GM18517 (cell line): ENCODE measurements around the gene CTNNA3.

Experiments used
- ATAC-seq: cut with Tn5 transposase; IDR thresholded peaks from one replicate; pipeline ENCODE4 v1.9.1; 2021; ENCODE audit warnings: mild to moderate bottlenecking, moderate library complexity; ENCODE audit not compliant: unreplicated experiment

The CTNNA3 gene

DNA sequence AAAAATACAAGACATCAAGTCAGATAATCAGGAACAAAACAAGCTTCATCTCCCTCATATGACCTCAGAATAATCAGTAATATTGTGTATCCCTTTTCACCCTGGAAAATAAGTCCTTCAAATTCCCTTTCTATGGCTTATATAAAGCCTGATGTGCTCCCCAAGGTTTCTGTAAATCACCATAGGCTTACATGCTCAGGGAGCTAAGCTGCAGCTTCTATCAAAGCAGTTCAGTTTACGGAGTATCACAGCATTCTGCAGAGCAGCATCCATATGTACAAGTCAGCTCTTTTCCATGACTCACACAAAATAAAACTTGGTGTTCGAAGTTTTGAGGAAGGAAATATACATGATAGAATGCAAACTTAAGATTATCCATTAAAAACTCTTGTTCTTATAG is 544.5 kb downstream of the CTNNA3 start:
- ATAC-seq = no peak

DNA sequence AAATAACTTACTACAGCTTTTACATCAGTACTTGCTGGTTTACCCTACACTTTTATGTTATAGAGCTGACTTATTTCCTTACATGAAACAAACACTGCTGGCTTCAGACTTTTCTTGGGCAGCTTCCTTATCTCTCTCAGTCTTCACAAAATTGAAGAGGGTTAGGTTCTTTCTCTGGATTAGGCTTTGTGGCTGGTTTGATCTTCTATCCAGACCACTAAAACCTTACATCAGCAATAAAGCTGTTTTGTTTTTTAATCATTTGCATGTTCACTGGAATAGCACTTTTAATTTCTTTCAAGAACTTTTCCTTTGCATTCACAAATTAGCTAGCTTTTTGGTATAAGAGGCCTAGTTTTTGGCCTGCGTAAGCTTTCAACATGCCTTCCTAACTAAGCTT is 551.5 kb downstream of the CTNNA3 start:
- ATAC-seq = no peak

DNA sequence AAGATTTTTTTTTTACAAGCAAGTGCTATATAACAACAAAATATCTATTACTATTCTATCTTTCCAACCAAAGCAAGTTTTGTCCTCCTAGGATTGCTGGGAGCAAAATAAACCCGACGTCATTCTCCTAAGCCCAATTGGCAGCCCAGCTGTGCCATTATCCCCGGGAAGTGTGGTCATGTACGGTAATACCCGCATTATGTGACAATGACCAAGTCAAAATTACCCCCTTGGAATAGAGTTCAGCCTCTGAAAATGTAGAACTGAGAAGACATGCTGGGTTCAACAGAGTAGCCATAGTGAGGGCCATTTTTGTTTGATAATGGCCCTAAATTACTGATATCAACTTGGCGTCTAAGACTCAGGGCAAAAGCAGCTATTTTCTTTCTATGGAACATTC is 554.7 kb downstream of the CTNNA3 start:
- no peak for ATAC-seq

DNA sequence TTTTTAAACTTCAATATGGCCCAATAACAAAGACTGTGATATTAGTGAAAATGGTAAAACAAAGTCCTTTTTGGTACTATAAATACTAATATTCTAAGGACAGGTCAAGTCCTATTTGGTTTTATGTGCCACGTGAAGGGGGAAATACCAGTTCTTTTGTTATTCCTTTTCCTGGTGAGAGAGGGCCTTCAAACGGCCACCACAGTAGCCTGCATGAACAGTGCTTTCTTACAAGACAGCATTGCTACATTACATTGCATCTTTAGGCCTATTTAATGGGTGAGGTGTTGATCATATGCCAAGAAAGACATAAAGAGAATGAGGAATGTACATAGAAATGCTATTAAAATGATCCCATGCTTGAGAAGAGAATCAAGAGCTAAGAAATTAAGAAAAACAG is 555.4 kb downstream of the CTNNA3 start:
- no peak for ATAC-seq

DNA sequence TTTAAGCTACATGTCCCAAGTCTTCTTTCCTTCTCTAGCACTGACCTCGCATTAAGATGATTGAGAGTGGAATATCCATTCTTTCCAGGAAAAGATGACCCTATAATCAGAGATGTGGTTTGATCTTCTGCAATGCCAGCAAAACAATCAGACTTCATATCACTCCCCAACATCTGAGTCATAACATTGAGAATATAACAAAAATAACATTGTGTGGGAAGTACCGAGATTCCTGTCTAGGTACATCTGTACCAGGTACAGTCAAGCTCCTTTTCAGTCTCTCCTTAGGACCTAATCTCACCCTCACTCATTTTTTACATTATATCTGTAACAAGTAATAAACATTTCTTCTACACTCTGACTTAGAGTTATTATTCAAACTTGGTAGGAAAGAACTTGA is 568.6 kb downstream of the CTNNA3 start:
- no peak for ATAC-seq

DNA sequence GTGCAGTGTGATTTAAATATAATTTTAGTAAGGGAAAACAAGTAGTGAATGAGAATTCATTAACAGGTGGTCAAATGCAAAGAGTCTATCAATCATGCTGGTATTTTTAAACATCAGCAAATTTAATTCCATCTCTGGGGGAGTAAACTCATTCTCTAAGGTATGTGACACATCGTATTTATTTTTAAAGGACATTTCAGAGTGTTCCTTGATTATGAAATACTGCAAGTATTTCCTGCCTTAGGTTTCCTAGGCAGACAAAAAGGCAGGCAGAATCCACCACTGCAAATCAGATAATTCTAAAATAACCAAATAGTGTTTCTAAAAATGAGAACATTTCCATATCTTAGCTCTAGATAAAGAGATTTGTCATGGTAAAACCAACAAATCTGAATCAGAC is 576.3 kb downstream of the CTNNA3 start:
- no peak for ATAC-seq

DNA sequence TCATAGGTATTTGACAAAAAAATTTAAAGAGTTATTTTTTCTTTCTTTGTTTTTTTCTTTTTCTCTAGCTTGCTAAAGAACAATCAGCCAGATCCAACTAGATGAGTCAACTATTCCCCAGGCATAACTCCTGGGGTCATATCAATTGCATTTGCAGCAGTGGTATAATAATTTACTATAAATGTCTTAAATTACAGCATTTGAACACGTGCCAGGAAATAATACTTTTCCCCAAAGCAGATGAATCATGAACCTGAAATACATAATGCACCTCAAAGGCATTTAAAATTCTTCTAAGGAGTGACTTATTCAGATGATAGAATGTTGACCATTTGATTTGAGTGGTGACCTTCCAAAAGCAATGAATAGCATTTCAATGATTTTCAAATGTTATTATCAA is 580.0 kb downstream of the CTNNA3 start:
- ATAC-seq = no peak

DNA sequence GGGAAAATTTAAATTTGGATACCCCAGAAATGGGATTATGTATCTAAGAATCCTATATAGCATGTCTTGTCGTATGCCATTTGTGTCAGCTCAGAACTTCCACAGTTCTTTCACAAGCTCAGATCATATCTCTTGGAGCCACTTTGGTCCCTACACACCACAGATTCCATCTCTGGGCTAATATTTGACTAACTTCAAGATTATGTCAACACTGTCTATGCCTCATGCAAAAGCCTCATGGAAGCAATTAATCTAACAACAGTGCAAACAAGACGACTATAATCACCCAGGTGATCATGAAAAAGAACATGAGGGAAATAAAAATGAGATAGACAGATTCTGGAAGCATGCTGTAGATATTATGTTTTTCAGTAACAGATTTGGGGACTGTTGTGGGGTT is 581.0 kb downstream of the CTNNA3 start:
- ATAC-seq = no peak

DNA sequence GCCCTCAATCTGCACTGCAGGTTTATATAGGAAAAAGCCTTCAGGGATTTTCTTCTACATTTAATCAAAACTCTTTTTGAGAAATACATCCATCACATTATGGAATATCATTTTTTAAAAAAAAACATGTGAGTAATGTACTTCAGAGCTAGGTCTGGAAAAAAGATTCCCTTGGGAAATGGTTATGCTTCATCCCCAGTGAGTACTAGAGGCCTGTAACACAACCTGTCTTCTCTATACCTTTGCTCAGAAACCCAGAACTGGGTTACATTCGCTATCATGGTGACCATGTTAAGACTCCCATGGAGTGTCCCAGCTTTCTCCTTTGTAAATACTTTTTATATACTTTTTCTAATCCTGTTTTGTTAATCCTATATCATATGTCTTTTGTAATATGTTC is 583.2 kb downstream of the CTNNA3 start:
- ATAC-seq = no peak

DNA sequence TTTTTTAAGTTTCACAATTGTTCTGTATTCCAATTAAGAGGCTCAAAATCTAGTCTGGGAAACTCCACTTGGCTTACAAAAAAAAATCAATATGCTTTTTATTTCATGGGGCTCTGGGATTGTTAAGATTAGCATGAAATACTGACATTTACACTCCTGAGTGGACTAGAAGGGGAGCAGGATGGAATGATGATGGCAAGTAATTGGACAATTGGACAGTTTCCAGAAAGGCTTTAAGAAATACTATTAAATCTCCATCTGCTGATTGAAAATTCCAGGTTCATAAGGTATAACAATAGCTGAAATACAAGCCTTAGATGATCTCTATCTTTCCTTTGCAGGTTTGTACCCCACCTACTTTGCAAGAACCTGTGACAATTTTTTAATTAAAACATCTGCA is 585.7 kb downstream of the CTNNA3 start:
- no peak for ATAC-seq

DNA sequence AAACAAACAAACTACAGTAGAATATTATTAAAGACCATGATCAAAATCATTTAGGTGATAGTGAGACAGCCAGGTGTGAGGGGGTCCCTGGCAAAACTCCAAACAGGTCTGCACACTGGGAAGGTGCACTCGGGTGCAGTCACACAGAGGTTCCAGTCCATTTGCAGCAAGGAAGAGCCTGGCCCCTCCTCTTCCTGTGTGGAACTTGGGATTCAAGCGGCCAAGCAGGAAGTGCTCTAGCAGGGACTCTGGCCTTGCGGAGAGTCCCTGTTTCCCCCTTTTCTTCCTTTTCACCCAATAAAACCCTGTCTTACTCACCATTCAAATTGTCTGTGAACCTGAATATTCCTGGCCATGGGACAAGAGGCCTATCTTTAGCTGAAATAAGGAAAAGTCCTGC is 588.3 kb downstream of the CTNNA3 start:
- no peak for ATAC-seq

DNA sequence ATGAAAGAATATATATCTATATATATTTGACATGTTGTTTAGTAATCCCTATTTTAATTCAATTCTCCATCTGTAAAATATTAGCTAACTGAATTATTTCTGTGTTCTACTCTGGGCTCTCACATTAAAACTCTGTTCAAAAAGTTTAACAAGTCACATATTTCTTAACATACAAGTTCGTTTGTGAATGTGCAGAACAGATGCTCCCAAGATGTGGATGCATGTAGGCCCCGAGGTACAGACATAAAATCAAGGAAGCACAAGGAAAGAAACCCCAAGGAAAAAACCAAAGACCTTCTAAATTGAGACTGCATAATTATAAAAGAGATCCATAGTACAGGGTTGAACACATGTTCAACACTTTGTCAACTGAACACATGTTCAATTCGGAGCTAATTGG is 595.0 kb downstream of the CTNNA3 start:
- ATAC-seq = no peak

DNA sequence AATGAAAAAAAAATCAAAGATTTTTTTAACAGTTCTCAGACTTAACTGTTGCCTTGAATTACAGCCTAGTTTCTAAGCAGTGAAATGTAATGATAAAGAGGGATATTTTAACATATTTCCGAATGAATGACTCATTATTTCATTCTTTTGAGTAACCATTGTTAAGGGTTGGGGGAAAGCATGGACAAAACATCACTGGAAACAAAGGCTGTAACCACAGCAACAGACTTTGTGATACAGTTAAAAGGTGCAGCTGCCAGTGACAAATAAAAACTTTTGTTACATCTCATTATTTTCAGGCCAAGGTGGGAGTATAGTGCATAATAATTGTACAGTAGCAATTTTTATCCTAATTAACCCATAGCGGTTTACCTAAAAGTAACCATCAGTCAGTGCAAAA is 597.5 kb downstream of the CTNNA3 start:
- no peak for ATAC-seq

DNA sequence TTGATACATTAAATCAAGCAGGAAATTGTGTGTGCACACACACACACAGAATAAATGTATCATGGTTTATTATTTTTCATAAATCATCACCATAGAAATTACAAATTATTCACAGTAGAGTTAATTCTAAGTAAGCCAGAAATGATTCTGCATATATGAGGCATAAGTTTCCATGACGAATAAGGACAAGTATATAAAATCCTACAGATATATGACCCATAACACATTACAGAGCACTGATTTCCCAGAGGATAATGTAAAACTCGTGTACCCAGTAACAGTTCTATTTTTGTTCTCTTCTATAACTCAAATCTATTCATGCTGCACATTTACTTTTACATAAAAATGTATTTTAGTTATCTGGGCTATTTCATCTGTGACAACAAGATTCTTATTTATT is 600.5 kb downstream of the CTNNA3 start:
- ATAC-seq = no peak

DNA sequence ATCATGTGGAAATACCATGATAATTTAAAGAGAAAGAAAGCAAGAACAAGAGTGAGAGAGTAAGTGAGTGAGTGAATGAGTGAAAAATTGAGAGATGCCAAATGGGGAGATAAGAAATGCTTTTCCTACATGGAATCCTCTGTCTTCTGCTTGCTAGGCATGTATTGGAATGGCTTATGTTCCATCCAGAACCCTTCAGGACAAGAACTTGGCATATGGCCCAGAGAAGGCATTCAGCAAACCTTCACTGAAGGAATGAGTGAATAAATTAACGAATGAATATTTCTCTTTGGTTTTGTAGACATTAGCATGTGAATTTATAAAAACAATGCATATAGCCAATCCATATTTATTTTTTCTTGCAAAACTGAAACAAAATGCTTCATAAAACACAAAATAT is 608.0 kb downstream of the CTNNA3 start:
- no peak for ATAC-seq

DNA sequence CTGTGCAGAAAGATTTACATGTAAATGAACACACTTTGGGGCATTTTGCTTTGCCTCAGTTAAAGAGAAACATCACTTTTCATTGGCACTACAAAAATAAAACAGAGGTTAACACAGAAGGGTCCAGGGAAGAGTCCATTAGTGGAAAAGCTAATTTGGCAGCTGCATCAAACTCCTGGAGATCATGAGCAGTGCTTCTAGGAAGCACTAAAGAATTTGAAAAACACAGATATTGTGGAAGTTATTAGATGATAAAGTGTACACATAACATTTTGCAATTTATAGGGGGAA is 608.9 kb downstream of the CTNNA3 start:
- ATAC-seq = no peak

DNA sequence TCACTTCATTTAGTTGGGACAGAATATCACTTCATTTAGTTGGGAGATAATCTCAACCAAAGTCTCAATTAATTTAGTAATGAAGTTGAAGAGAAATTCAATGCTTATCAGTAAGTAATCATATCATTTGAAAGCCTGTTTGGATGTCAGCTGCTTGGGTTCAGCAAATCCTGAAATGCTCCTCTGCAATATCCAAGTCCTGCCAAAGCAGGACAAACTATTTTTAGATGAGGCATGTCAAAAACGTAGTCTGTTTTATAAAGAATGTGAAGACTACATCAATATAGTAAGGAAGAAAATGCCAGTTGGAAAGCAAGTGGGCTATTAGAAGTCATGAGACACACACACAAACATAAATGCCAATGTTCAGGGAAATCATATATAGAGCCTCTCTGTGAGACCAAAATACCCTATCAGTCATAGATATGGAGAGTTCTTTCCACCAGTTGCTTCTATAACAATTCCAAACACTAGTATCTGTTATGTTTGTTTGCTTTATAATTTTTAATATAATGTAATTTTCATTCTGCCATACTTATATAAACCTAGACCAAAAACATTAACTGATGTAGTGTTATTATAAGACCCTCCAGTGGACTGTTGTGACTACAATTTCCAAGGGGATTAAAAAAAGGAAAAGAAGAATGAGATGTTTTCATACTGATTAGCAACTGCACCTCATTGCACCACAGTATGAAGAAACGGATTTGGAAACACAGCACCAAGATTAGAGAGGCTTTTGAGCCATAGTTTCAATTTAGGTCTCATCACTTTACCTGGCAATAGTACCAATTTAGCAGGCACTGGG is 609.5 kb downstream of the CTNNA3 start:
- ATAC-seq = no peak

DNA sequence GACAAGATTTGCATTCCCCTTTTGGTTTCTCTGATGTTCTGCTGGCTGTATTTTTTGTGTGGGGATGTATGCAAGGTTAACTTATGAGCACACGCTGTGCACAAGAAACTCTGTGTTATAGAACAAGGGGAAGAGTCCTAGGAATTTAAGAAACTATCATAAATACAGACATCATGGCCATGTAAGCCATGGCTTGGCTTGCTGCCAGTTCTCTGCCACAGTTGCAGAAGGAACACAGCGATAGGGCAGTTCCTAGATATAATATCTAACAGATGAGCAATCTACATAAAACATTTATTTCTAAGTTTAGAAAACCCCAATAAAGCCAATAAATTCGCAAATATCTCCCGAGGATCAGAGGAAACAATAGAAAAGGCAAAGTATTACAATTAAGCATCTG is 616.9 kb downstream of the CTNNA3 start:
- no peak for ATAC-seq

DNA sequence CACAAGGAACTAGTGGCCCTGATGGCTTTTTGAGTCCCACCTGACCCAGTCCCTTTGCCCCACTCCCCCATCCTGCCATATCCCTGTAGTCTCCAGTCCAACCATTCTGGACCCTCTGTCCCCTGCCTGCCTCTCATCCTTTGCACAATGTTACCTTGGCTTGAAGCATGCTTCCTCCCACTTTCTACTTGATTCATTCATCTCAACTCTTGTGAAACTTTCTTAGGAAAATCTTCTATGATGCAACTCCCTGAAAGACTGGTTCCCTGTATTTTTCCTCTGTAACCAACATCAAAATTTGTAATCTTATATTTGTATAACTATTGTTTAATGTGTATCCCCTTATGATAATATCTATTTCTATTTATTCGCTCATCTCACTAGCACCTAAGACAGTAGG is 618.6 kb downstream of the CTNNA3 start:
- no peak for ATAC-seq

DNA sequence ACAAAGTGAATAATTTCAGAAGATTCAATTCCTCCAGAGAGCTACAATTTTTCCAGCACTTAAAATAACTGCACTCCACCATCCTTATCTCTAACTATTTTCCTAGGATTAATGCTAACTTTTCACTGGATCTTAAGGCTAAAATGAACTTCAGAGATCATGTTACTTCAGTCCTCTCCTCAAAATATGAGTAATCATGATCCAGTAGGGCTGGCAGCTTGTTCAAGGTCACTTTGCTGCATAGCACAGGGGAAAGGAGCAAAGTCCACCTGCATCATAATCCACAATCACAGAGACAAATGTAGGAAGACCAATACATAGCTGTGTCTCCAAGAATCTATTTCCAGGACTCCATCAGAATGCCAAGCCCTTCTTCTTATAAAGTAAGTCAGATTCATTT is 619.9 kb downstream of the CTNNA3 start:
- ATAC-seq = no peak

DNA sequence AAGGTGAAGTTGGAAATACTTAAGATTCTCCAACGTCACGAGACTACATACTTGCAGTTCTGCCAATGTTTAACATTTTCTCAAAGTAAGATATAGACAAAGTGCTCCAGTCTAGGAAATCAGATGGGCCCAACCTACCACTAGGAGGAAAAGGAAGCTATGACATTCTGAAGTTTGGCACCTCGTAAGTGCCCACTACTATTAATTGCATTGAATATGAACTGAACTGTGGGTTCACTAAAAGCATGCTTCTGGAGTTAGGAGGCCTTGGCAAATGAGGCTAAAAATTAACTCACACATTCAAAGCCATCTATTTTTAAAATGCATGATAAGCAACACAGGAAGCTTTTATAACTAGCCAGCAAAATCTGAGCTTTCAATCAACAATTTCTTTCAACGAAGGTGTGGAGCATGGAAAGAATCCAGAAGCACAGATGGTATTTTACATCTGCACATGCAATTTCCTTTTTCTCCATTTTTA is 620.5 kb downstream of the CTNNA3 start:
- ATAC-seq = no peak

DNA sequence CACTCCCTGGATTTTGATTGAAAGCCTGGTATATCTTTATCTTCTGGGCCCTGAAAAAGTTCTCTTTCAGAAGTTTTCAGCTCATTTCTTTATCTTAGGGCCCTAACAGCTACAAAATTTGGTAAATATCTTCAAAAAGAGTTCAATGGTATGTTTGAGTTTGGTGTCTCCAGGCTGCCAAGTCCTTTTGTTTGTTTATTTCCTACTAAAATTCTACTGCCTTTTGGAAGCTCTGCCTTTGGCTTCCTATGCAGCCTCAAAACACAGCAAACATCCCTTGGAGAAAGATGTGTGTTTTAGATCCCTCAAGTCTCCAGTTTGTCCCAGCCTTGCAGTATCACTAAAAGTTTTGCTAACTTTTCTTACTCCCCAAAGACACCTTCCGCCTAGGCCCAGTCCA is 623.3 kb downstream of the CTNNA3 start:
- ATAC-seq = no peak

DNA sequence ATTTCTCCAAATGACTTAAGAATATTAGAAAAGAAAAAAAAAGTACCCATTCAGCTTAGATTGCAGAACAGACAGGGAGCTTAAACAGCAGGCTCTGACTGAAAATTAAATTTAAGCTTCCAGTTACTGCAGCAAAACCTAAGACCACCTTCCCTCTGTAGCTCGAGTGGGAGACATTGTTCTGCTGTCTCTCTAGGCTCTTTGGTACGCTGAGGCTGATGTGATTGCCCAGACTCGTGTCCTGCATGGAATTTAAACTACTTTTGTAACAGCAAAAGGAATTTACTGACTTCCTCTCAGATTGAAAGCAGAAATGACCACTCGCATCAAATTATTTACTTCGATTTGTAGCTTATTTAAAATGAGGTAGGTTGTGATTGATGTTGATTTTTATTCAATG is 645.6 kb downstream of the CTNNA3 start:
- ATAC-seq = no peak
